ENCODE measurements around the gene LARGE1.

Gene LARGE1

GRCh38 chr22:33756508-33756949, 163.7 kb downstream of the LARGE1 start:
- in situ Hi-C loops (cut with HindIII; ENCODE audit: low sequenced_read_pairs) = no loop called here

GRCh38 chr22:33748714-33749113, 171.6 kb downstream of the LARGE1 start:
- no peak for DNase-seq (ENCODE audit: low read depth, low spot score)
- in situ Hi-C loops (cut with HindIII; ENCODE audit: low sequenced_read_pairs) = no loop called here
- no peak for TF ChIP-seq CTCF (IDR thresholded peaks at IDR 0.05; ENCODE audit: low read depth, low read length)
- no peak overlapping the region for H3K4me3 ChIP-seq (ENCODE audit: low read depth, low read length)

More at GRCh38 chr22:33756508-33756949, 163.7 kb downstream of the LARGE1 start:
- H3K4me3 ChIP-seq (ENCODE audit: low read depth, low read length) = no peak overlapping the region
- no peak for TF ChIP-seq CTCF (IDR thresholded peaks at IDR 0.05; ENCODE audit: low read depth, low read length)
- no peak for DNase-seq (ENCODE audit: low read depth, low spot score)

GRCh38 chr22:33747576-33748180, 172.6 kb downstream of the LARGE1 start:
- in situ Hi-C loops (cut with HindIII; ENCODE audit: low sequenced_read_pairs) = no loop called here
- no peak for TF ChIP-seq CTCF (IDR thresholded peaks at IDR 0.05; ENCODE audit: low read depth, low read length)
- H3K4me3 ChIP-seq (ENCODE audit: low read depth, low read length) = no peak overlapping the region
- DNase-seq (ENCODE audit: low read depth, low spot score) = no peak

GRCh38 chr22:33747029-33747428, 173.2 kb downstream of the LARGE1 start:
- no peak for TF ChIP-seq CTCF (IDR thresholded peaks at IDR 0.05; ENCODE audit: low read depth, low read length)
- H3K4me3 ChIP-seq (ENCODE audit: low read depth, low read length) = no peak overlapping the region
- in situ Hi-C loops (cut with HindIII; ENCODE audit: low sequenced_read_pairs) = no loop called here
- DNase-seq (ENCODE audit: low read depth, low spot score) = no peak

DNA sequence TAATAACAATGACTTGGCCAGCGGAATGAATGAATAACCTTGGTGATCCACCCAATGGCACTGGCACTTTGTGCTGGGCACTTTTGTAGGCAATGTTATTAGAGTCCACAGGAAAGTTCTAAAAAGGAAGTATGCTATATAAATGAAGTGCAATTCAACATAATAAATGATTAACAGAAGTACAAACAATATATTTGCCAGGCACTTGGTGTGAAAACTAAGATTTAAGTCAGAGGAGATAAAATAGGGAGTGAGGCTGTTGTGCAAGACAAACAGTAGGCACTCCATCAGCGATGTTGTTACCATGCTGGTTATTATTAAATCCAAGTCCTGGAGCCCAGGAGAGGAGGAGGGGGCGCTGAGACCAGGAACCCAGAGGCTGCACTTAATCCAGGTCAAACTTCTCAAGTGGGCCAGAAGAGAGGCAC, 173.8 kb downstream of the LARGE1 start:
- H3K4me3 ChIP-seq (ENCODE audit: low read depth, low read length) = no peak overlapping the region
- in situ Hi-C loops (cut with HindIII; ENCODE audit: low sequenced_read_pairs) = no loop called here
- DNase-seq (ENCODE audit: low read depth, low spot score) = no peak
- no peak for TF ChIP-seq CTCF (IDR thresholded peaks at IDR 0.05; ENCODE audit: low read depth, low read length)

DNA sequence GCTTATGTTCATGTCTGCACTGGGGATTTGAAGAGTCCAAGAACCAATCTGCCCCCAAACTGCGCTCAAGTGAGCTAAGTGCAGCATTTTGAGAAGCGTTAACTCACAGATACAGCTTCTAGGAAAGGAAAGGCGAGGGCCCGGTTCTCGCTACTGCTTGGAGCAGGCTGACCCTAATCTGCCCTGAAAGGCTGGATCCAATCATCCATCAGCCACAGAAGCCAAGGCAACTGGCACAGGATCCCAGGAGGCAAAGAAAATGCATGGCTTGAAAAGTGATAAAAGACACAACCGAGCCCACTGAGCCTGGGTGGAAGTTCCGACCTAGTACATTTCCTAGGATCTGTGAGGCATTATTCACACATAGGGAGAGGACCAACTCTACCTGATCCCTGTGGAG, 174.8 kb downstream of the LARGE1 start:
- DNase-seq (ENCODE audit: low read depth, low spot score) = no peak
- in situ Hi-C loops (cut with HindIII; ENCODE audit: low sequenced_read_pairs) = no loop called here
- H3K4me3 ChIP-seq (ENCODE audit: low read depth, low read length) = no peak overlapping the region
- no peak for TF ChIP-seq CTCF (IDR thresholded peaks at IDR 0.05; ENCODE audit: low read depth, low read length)

Measured in astrocyte of the spinal cord (primary cell).